NCI-H1092 treated with DMSO at 0.1 percent for 48 hours (cell line): ENCODE measurements around the gene CBFA2T2.
"Not testable (repeated sequence)": the region's sequence is repeated elsewhere in the genome, so short reads cannot be mapped to it uniquely, and the experiment has no call there.

Experiments used
- DNase-seq: peaks from one replicate; lab custom pipeline; 2025; lab: John Stamatoyannopoulos, UW

CBFA2T2 gene

GRCh38 chr20:33697129-33697528, 207.2 kb downstream of the CBFA2T2 start:
- no peak for DNase-seq

DNA sequence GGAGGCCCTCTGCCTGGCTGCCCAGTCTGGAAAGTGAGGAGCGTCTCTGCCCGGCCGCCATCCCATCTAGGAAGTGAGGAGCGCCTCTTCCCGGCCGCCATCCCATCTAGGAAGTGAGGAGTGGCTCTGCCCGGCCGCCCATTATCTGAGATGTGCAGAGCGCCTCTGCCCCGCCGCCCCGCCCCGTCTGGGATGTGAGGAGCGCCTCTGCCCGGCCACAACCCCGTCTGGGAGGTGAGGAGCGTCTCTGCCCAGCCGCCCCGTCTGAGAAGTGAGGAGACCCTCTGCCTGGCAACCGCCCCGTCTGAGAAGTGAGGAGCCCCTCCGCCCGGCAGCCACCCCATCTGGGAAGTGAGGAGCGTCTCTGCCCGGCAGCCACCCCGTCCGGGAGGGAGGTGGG, 209.1 kb downstream of the CBFA2T2 start:
- DNase-seq = not testable (repeated sequence)
